NCI-H748 treated with DMSO at 0.1 percent for 48 hours (cell line): ENCODE results near the gene LCN9.

Experiments used
- DNase-seq: peaks from one replicate; lab custom pipeline; 2025; lab: John Stamatoyannopoulos, UW

The LCN9 gene

GRCh38 chr9:135698767-135699166, 35.7 kb downstream of the LCN9 start:
- DNase-seq: no peak

GRCh38 chr9:135699440-135699839, 36.3 kb downstream of the LCN9 start, which contains the start of gene SOHLH1:
Gene SOHLH1 (minus strand): TSS chr9:135699481. CDS start chr9:135699467, 14 bp downstream.
- no peak for DNase-seq

- no peak for DNase-seq
Measured at GRCh38 chr9:135700525-135700924, 37.4 kb downstream of the LCN9 start.

- DNase-seq: no peak
Measured at GRCh38 chr9:135701067-135701958, 38.2 kb downstream of the LCN9 start.

GRCh38 chr9:135701959-135702721, 39.0 kb downstream of the LCN9 start, which contains the start of gene KCNT1:
Gene KCNT1 (plus strand): TSS chr9:135702185. CDS start chr9:135702259, 74 bp downstream.
- DNase-seq: peak; percentile 31

- no peak for DNase-seq
Measured at GRCh38 chr9:135703726-135704125, 40.6 kb downstream of the LCN9 start.

- DNase-seq: no peak
Measured at GRCh38 chr9:135704483-135704882, 41.4 kb downstream of the LCN9 start.

- DNase-seq: no peak
Measured at GRCh38 chr9:135705376-135705775, 42.3 kb downstream of the LCN9 start.

GRCh38 chr9:135706288-135706687, 43.2 kb downstream of the LCN9 start:
- DNase-seq: no peak

GRCh38 chr9:135707252-135708138, 44.4 kb downstream of the LCN9 start:
- DNase-seq: no peak

- no peak for DNase-seq
Measured at GRCh38 chr9:135708164-135708563, 45.1 kb downstream of the LCN9 start.

- no peak for DNase-seq
Measured at GRCh38 chr9:135711391-135711790, 48.3 kb downstream of the LCN9 start.

- no peak for DNase-seq
Measured at GRCh38 chr9:135711881-135712280, 48.8 kb downstream of the LCN9 start.

- no peak for DNase-seq
Measured at GRCh38 chr9:135712613-135713295, 49.6 kb downstream of the LCN9 start.

GRCh38 chr9:135714242-135715055, 51.3 kb downstream of the LCN9 start:
- DNase-seq: no peak

- no peak for DNase-seq
Measured at GRCh38 chr9:135715056-135715595, 52.0 kb downstream of the LCN9 start.

- DNase-seq: no peak
Measured at GRCh38 chr9:135716045-135716444, 52.9 kb downstream of the LCN9 start.
